OCI-LY3 (cell line): ENCODE results near the gene BLM.

Experiments
- H2AFZ ChIP-seq: fragments of 200-600, 300-600 bp; shearing (Covaris generic); 2 replicates; pipeline ENCODE4 v1.6.0; 2014; ENCODE audit warnings: antibody characterized with exemption, low read depth, low read length
- H3K27ac ChIP-seq: fragments of 200-600, 300-600 bp; sonication (generic); 2 replicates; pipeline ENCODE4 v1.5.1; 2014; ENCODE audit warnings: mild to moderate bottlenecking, low read length, moderate library complexity, mixed read lengths
- H3K27me3 ChIP-seq: fragments of 200-600, 300-600 bp; sonication (generic); 2 replicates; pipeline ENCODE4 v1.6.1; 2014; ENCODE audit warnings: low read depth, low read length, mixed read lengths
- H3K36me3 ChIP-seq: fragments of 200-600, 300-600 bp; sonication (generic); replicated peaks from 2 replicates; pipeline ENCODE3; 2014; ENCODE audit warnings: low read depth, low read length, mixed read lengths
- H3K4me1 ChIP-seq: fragments of 300-600, 200-600 bp; sonication (generic); 2 replicates; pipeline ENCODE4 v1.6.1; 2014; ENCODE audit warnings: low read length, mixed read lengths
- H3K4me2 ChIP-seq: fragments of 200-600, 300-600 bp; sonication (generic); 2 replicates; pipeline ENCODE4 v1.6.1; 2014; ENCODE audit warnings: low read length, mixed read lengths
- H3K4me3 ChIP-seq: fragments of 300-600, 200-600 bp; sonication (generic); 2 replicates; pipeline ENCODE4 v1.5.1; 2014; ENCODE audit warnings: antibody characterized with exemption, mild to moderate bottlenecking, low read length, moderate library complexity
- H3K79me2 ChIP-seq: fragments of 300-600, 200-600 bp; shearing (Covaris generic); 2 replicates; pipeline ENCODE4 v1.6.1; 2014; ENCODE audit warnings: mild to moderate bottlenecking, low read length, mixed read lengths
- H3K9ac ChIP-seq: fragments of 300-600, 200-600 bp; shearing (Covaris generic); 2 replicates; pipeline ENCODE4 v1.6.0; 2014; ENCODE audit warnings: mild to moderate bottlenecking, low read length, moderate library complexity
- H3K9me3 ChIP-seq: fragments of 200-600, 300-600 bp; shearing (Covaris generic); 2 replicates; pipeline ENCODE4 v1.6.1; 2014; ENCODE audit warnings: low read length, mixed read lengths; ENCODE audit not compliant: insufficient read depth
- H4K20me1 ChIP-seq: fragments of 200-600, 300-600 bp; sonication (generic); 2 replicates; pipeline ENCODE4 v1.6.1; 2016; ENCODE audit warnings: low read length, mixed read lengths; ENCODE audit not compliant: insufficient read depth
- CTCF ChIP-seq: fragments of 200-600, 300-600 bp; sonication (generic); IDR thresholded peaks from 2 replicates; pipeline ENCODE4 v1.5.1; 2014; ENCODE audit warnings: antibody characterized with exemption, low read length, low read depth
- EZH2phosphoT487 ChIP-seq: fragments of 200-600 bp; shearing (Covaris generic); IDR thresholded peaks from 2 replicates; pipeline ENCODE4 v1.6.1; 2018; ENCODE audit warnings: antibody characterized with exemption, mixed run types, low read depth

The BLM gene

GRCh38 chr15:90697175-90697574, 20.0 kb upstream of the BLM start:
- no peak overlapping the region for H3K4me3 ChIP-seq
- no peaks in the 10 kb centered on the region for H3K4me1 ChIP-seq
- no peaks in the 10 kb centered on the region for H3K36me3 ChIP-seq
- no peak overlapping the region for H3K27ac ChIP-seq
- H3K9me3 ChIP-seq: no peaks in the 10 kb centered on the region
- H3K4me2 ChIP-seq: no peak overlapping the region
- no peak overlapping the region for H2AFZ ChIP-seq
- no peaks in the 10 kb centered on the region for H3K79me2 ChIP-seq
- no peaks in the 10 kb centered on the region for H4K20me1 ChIP-seq
- no peak overlapping the region for H3K9ac ChIP-seq
- no peaks in the 10 kb centered on the region for H3K27me3 ChIP-seq
- TF ChIP-seq CTCF: no peak
- TF ChIP-seq EZH2phosphoT487: no peak

GRCh38 chr15:90698629-90699028, 18.5 kb upstream of the BLM start:
- Histone ChIP-seq H3K9ac (no peak overlapping the region), H3K36me3 (no peaks in the 10 kb centered on the region), H2AFZ (no peak overlapping the region), H4K20me1 (no peaks in the 10 kb centered on the region), H3K27me3 (no peaks in the 10 kb centered on the region), H3K79me2 (no peaks in the 10 kb centered on the region), H3K4me2 (no peak overlapping the region), H3K27ac (no peak overlapping the region), H3K9me3 (no peaks in the 10 kb centered on the region), H3K4me3 (no peak overlapping the region), H3K4me1 (no peaks in the 10 kb centered on the region)
- TF ChIP-seq EZH2phosphoT487 (no peak), CTCF (no peak)

GRCh38 chr15:90701048-90701447, 16.1 kb upstream of the BLM start:
- no peaks in the 10 kb centered on the region for H3K36me3 ChIP-seq
- H3K79me2 ChIP-seq: no peaks in the 10 kb centered on the region
- H3K4me1 ChIP-seq: no peaks in the 10 kb centered on the region
- H2AFZ ChIP-seq: no peak overlapping the region
- H3K4me2 ChIP-seq: no peak overlapping the region
- no peak overlapping the region for H3K4me3 ChIP-seq
- TF ChIP-seq EZH2phosphoT487 (no peak), CTCF (no peak)
- H3K27me3 ChIP-seq: no peaks in the 10 kb centered on the region
- no peak overlapping the region for H3K9ac ChIP-seq
- H3K27ac ChIP-seq: no peak overlapping the region
- H3K9me3 ChIP-seq: no peaks in the 10 kb centered on the region
- no peaks in the 10 kb centered on the region for H4K20me1 ChIP-seq

GRCh38 chr15:90701880-90702630, 15.1 kb upstream of the BLM start:
- Histone ChIP-seq H3K27ac (no peak overlapping the region), H3K9me3 (no peaks in the 10 kb centered on the region), H3K4me1 (no peaks in the 10 kb centered on the region), H4K20me1 (no peaks in the 10 kb centered on the region), H3K79me2 (no peaks in the 10 kb centered on the region), H3K9ac (no peak overlapping the region), H3K36me3 (no peaks in the 10 kb centered on the region), H3K4me3 (no peak overlapping the region), H3K4me2 (no peak overlapping the region), H2AFZ (no peak overlapping the region), H3K27me3 (no peaks in the 10 kb centered on the region)
- TF ChIP-seq EZH2phosphoT487: no peak
- no peak for TF ChIP-seq CTCF
